HG03139 (cell line): Measurements from ENCODE around the gene MLF2.
"Not testable (repeated sequence)": the region's sequence is repeated elsewhere in the genome, so short reads cannot be mapped to it uniquely, and the experiment has no call there.

Source experiments
- ATAC-seq: cut with Tn5 transposase; IDR thresholded peaks from one replicate; pipeline ENCODE4 v1.9.1; 2021; ENCODE audit not compliant: unreplicated experiment

Gene MLF2

GRCh38 chr12:6735448-6736191, 17.3 kb downstream of the MLF2 start:
- no peak for ATAC-seq

GRCh38 chr12:6734506-6735387, 18.2 kb downstream of the MLF2 start:
- no peak for ATAC-seq

DNA sequence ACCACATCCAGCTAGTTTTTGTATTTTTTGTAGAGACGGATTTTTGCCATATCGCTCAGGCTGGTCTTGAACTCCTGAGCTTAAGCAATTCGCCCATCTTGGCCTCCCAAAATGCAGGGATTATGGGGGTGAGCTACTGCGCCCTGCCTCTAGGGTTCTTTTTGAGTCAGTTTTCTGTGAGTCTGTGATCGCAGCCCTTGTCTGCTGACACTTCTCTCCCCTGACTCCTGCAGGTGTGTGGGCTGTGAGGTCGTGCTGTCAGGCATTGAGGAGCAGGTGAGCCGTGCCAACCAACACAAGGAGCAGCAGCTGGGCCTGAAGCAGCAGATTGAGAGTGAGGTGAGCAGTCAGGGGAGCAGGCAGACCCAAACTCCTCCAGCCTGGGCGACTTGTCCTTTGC, 22.8 kb downstream of the MLF2 start:
- no peak for ATAC-seq

GRCh38 chr12:6729186-6729585, 23.8 kb downstream of the MLF2 start:
- ATAC-seq: no peak

DNA sequence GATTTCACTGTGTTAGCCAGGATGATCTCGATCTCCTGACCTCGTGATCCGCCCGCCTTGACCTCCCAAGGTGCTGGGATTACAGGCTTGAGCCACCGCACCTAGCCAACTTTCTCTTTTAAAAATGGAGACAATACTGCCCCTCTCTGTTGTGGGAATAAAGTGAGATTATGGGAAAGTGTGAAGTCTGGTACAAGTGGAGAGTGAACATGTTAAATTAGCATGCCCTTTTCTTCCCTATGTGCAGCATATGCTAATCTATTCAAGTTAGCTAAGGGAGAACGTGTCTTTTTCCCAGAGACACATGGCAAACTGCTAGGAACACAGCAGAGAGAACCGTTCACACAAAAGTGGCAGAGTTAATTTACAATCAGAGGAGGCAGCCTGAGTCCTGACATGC, 27.6 kb downstream of the MLF2 start:
- no peak for ATAC-seq

DNA sequence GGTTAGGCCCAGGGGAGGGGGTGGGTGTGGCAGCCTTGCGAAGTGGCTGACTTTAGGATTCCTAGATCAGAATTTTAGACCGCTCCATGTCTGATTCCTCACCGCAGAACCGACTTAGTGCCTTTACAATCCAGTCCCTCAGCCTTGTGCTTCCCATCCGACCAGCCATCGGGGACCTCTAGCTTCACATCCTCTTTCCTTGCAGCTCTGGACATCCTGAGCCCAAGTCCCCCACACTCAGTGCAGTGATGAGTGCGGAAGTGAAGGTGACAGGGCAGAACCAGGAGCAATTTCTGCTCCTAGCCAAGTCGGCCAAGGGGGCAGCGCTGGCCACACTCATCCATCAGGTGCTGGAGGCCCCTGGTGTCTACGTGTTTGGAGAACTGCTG, 28.5 kb downstream of the MLF2 start:
- peak; percentile 13 for ATAC-seq

DNA sequence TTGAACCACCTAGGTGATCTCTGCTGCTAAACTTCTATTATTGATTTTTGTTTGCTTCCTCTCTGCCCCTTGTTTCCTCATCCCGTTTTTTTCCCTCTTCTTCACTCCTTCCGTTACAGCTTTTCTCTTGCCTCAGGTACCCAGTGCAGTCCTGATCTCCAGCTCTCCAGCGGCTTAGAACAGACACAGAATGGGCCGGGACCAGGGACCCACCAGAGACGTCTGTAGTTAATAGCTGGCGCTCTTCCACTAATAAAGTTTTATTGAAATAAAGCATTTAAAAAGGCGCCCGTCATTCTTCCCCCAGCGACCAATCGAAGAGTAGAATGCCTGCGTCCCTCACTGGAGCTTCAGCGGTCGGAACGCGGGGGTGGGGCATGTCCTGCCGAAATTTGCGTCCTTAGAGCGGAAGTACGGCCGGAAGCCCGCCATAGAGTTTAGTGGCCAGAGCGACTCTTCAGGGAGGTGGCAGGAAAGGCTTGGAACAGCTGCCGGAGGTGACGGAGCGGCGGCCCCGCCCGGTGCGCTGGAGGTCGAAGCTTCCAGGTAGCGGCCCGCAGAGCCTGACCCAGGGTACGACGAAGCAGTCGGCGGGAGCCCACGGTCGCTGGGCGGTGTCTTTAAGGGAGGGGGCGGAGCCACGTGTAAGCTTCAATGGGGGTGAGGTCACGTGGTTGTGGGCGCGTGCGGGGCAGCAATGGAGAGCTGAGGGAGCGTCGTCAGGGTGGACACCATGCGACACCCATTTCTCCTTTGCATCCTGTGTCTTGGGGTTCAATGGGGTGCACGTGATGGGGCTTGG, 29.1 kb downstream of the MLF2 start, which contains the start of gene COPS7A:
TSS of gene COPS7A (plus strand) at position 440 of the 802 bp plus-strand sequence. CDS start 611 bp downstream, outside the sequence.
- peak; percentile 96 for ATAC-seq

DNA sequence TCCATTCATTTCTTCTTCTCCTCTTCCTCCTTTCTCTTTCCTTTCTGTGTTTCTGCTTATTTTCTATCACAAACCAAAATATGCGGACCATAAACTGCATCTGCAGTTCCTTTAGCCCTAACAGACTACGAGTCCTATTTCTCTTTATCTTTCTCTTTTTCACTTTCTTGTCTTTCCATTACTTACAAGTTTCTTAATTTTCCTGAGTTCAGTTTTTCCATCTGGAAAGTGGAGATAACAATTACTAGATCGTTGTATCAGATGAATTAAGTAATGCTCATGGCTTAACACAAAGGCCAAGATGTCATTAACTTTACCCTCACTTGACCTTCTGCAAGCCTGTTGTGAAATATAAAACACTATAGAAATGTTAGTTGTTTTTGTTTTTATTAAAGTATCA, 30.1 kb downstream of the MLF2 start:
- no peak for ATAC-seq

- ATAC-seq: no peak
Measured at GRCh38 chr12:6716874-6717437, 36.0 kb downstream of the MLF2 start.

- ATAC-seq: not testable (repeated sequence)
Measured at GRCh38 chr12:6716031-6716873, 36.7 kb downstream of the MLF2 start.

GRCh38 chr12:6708960-6709394, 44.0 kb downstream of the MLF2 start:
- ATAC-seq: no peak

DNA sequence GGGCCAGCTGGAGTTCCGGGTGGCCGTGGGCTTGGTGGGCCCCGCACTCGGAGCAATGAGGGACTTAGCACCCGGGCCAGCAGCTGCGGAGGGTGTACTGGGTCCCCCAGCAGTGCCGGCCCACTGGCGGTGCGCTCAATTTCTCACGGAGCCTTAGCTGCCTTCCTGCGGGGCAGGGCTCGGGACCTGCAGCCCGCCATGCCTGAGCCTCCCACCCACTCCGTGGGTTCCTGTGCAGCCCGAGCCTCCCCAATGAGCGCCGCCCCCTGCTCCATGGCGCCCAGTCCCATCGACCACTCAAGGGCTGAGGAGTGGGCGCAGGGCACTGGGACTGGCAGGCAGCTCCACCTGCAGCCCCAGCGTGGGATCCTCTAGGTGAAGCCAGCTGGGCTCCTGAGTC, 44.6 kb downstream of the MLF2 start:
- not testable (repeated sequence) for ATAC-seq

GRCh38 chr12:6703631-6704030, 49.3 kb downstream of the MLF2 start:
- no peak for ATAC-seq

GRCh38 chr12:6701078-6701768, 51.7 kb downstream of the MLF2 start:
- no peak for ATAC-seq

GRCh38 chr12:6700646-6701051, 52.3 kb downstream of the MLF2 start, which contains the start of gene PIANP:
PIANP (minus strand) TSS chr12:6700815; CDS start chr12:6698061, 2,754 bp downstream.
- ATAC-seq: no peak

GRCh38 chr12:6699989-6700645, 52.8 kb downstream of the MLF2 start:
- ATAC-seq: no peak

DNA sequence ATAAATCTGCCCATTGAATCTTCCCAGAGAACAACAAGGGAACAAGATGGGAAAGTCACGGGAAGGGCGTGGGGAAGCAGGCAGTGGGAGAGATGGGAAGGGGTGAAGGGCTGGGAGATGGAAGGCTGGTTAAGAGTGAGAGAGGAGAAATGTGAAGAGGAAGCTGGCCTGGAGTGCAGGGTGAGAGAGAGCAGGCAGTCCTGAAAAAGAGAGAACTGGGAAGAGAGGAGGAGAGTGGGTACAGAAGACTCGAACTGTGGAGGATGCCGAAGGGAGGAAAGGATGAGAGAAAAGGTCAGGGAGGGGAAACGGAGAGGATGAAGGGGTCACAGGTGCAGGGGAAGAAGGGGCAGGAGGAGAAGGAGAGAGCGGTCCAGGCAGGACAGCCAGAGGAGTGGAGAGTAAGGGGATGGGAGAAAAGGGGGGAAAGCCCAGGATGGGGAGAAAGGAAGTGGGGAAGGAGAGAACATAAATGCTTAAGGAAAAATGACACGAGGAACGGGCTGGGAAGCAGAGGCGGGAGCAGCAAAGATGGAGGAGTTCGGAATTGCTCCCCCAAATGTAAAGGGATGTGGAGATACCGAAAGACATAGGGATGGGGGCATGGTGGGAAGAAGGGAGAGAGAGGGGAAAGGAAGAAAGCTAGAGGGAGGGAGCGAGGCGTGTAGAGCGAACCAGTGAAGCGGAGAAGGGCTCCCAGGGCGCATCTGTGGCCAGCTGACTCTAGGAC, 53.5 kb downstream of the MLF2 start:
- ATAC-seq: no peak
